ENCODE data around the gene HNRNPA1.

- TF ChIP-seq POLR2A (IDR thresholded peaks at IDR 0.05; ENCODE audit: low read length) (no peak), GATA1 (IDR thresholded peaks at IDR 0.05; ENCODE audit: low read depth, low read length) (no peak)
Measured at GRCh38 chr12:54273981-54274380, 6.5 kb upstream of the HNRNPA1 start.
